Activated CD8-positive, alpha-beta memory T cell treated with anti-CD3 and anti-CD28 coated beads, Interleukin-2, amount 50 U/mL, for 4 hours (primary cell): ENCODE data around the gene ATP5F1D.

Source experiments
- DNase-seq: peaks from one replicate; pipeline ENCODE4 v3.0.0-alpha.2; 2020

The ATP5F1D gene

GRCh38 chr19:1248139-1248785 is 6.7 kb downstream of the ATP5F1D start, which contains the start of gene MIDN:
Gene MIDN (plus strand): TSS chr19:1248583. CDS start chr19:1250297, 1,714 bp downstream.
- DNase-seq = peak; percentile 73

GRCh38 chr19:1248786-1249297 is 7.3 kb downstream of the ATP5F1D start:
- DNase-seq = peak; percentile 88

GRCh38 chr19:1249298-1249989 is 7.9 kb downstream of the ATP5F1D start:
- DNase-seq = peak; percentile 92

GRCh38 chr19:1249990-1250436 is 8.5 kb downstream of the ATP5F1D start:
- no peak for DNase-seq

- peak; percentile 65 for DNase-seq
These were observed 9.1 kb downstream of the ATP5F1D start for GRCh38 chr19:1250437-1251260.

- DNase-seq = peak; percentile 66
These were observed 10.0 kb downstream of the ATP5F1D start for GRCh38 chr19:1251330-1252220.

GRCh38 chr19:1252221-1252820 is 10.8 kb downstream of the ATP5F1D start:
- peak; percentile 64 for DNase-seq

GRCh38 chr19:1252821-1253513 is 11.4 kb downstream of the ATP5F1D start:
- DNase-seq = peak; percentile 73

- DNase-seq = no peak
These were observed 12.0 kb downstream of the ATP5F1D start for GRCh38 chr19:1253514-1254080.

GRCh38 chr19:1254081-1254527 is 12.6 kb downstream of the ATP5F1D start:
- DNase-seq = no peak

- no peak for DNase-seq
These were observed 13.1 kb downstream of the ATP5F1D start for GRCh38 chr19:1254530-1255185.

- DNase-seq = no peak
These were observed 13.9 kb downstream of the ATP5F1D start for GRCh38 chr19:1255186-1256161.

GRCh38 chr19:1256646-1257474 is 15.3 kb downstream of the ATP5F1D start:
- DNase-seq = no peak

- no peak for DNase-seq
These were observed 16.1 kb downstream of the ATP5F1D start for GRCh38 chr19:1257475-1258162.

- no peak for DNase-seq
These were observed 16.6 kb downstream of the ATP5F1D start for GRCh38 chr19:1258163-1258492.

- DNase-seq = no peak
These were observed 17.2 kb downstream of the ATP5F1D start for GRCh38 chr19:1258707-1259205.

GRCh38 chr19:1259206-1259875 is 17.8 kb downstream of the ATP5F1D start:
- DNase-seq = peak; percentile 62
